Erythroblast (primary cell): Measurements from ENCODE around the gene ZFX.
"Not testable (repeated sequence)": the region's sequence is repeated elsewhere in the genome, so short reads cannot be mapped to it uniquely, and the experiment has no call there.

ENCODE experiments used
- DNase-seq, 2 experiments: peaks; one replicate each; lab custom pipeline; 2025; lab: John Stamatoyannopoulos, UW
- GATA1 ChIP-seq: IDR thresholded peaks from 2 replicates; pipeline ENCODE4 v1.6.1; 2011; ENCODE audit warnings: low read depth, mild to moderate bottlenecking, control low read depth, low read length, moderate library complexity
- POLR2A ChIP-seq: IDR thresholded peaks from 2 replicates; pipeline ENCODE4 v1.6.1; 2011; ENCODE audit warnings: mild to moderate bottlenecking, low read length

ZFX gene

GRCh38 chrX:24149351-24150050 lies at the start of gene ZFX:
TSS of gene ZFX (plus strand) at chrX:24149729. CDS start at chrX:24172743, 23,014 bp downstream.
- DNase-seq: peak; percentile 75 to 84
- no peak for TF ChIP-seq GATA1
- TF ChIP-seq POLR2A: peak; percentile 33

- TF ChIP-seq GATA1 (no peak), POLR2A (no peak)
- DNase-seq: peak; percentile 0 to 1
Observed at GRCh38 chrX:24100713-24101112, 48.8 kb upstream of the ZFX start.

GRCh38 chrX:24110069-24110468 lies 39.5 kb upstream of the ZFX start:
- no peak for DNase-seq
- TF ChIP-seq POLR2A: no peak
- TF ChIP-seq GATA1: no peak

GRCh38 chrX:24113181-24113580 lies 36.3 kb upstream of the ZFX start:
- no peak for TF ChIP-seq GATA1
- TF ChIP-seq POLR2A: no peak
- no peak for DNase-seq

GRCh38 chrX:24117258-24117657 lies 32.3 kb upstream of the ZFX start:
- TF ChIP-seq POLR2A (no peak), GATA1 (no peak)
- no peak for DNase-seq

- no peak for TF ChIP-seq GATA1
- no peak for TF ChIP-seq POLR2A
- DNase-seq: no peak
Observed at GRCh38 chrX:24124244-24124799, 25.2 kb upstream of the ZFX start.

GRCh38 chrX:24125028-24125612 lies 24.4 kb upstream of the ZFX start:
- TF ChIP-seq POLR2A (no peak), GATA1 (no peak)
- DNase-seq: no peak

- no peak for DNase-seq
- TF ChIP-seq POLR2A: no peak
Observed at GRCh38 chrX:24131476-24131875, 18.1 kb upstream of the ZFX start.

GRCh38 chrX:24133312-24133711 lies 16.2 kb upstream of the ZFX start:
- no peak for TF ChIP-seq POLR2A
- no peak for TF ChIP-seq GATA1
- DNase-seq: no peak

GRCh38 chrX:24135768-24136167 lies 13.8 kb upstream of the ZFX start:
- not testable (repeated sequence) for DNase-seq

- TF ChIP-seq GATA1 (no peak), POLR2A (no peak)
- no peak for DNase-seq
Observed at GRCh38 chrX:24137192-24137591, 12.3 kb upstream of the ZFX start.

GRCh38 chrX:24143982-24144381 lies 5.5 kb upstream of the ZFX start:
- DNase-seq: not testable (repeated sequence)

GRCh38 chrX:24144528-24144927 lies 5.0 kb upstream of the ZFX start:
- DNase-seq: no peak
- TF ChIP-seq POLR2A: no peak
- TF ChIP-seq GATA1: no peak

GRCh38 chrX:24145303-24146186 lies 4.0 kb upstream of the ZFX start:
- TF ChIP-seq POLR2A (no peak), GATA1 (no peak)
- no peak for DNase-seq
